HepG2 (cell line): ENCODE data around the gene TCEANC.

Experiments used
- CREM ChIP-seq, 2 experiments: sonication (generic) in 1 of 2; formaldehyde crosslinking in 1 of 2; IDR thresholded peaks; 2 replicates each; pipeline versions ENCODE4 v1.4.0 to v1.6.1; 2016 to 2020; ENCODE audit warnings: antibody characterized with exemption in 1 of 2, mild to moderate bottlenecking in 1 of 2, missing genetic modification reagents in 1 of 2
- DBP ChIP-seq: sonication (generic); formaldehyde crosslinking; IDR thresholded peaks from 2 replicates; pipeline ENCODE4 v1.4.0; 2020; ENCODE audit warnings: missing genetic modification reagents; ENCODE audit errors: not compliant biosample characterization
- ELF4 ChIP-seq: sonication (generic); formaldehyde crosslinking; IDR thresholded peaks from 2 replicates; pipeline ENCODE4 v1.5.0; 2020; ENCODE audit warnings: missing genetic modification reagents, mild to moderate bottlenecking, moderate library complexity, borderline replicate concordance
- EP300 ChIP-seq, 3 experiments: sonication (generic) in 1 of 3; formaldehyde crosslinking in 1 of 3; IDR thresholded peaks; 2 replicates each; pipeline versions ENCODE4 v1.5.1 to v1.6.1; 2011 to 2020; ENCODE audit warnings: low read depth in 2 of 3, low read length in 2 of 3, borderline replicate concordance in 1 of 3, improper control_type of control experiment in 1 of 3, mild to moderate bottlenecking in 1 of 3, missing genetic modification reagents in 1 of 3, moderate library complexity in 1 of 3
- NFYC ChIP-seq: IDR thresholded peaks from 2 replicates; pipeline ENCODE4 v1.6.1; 2016; ENCODE audit warnings: missing genetic modification reagents, missing compliant biosample characterization
- POLR2A ChIP-seq, 2 experiments: IDR thresholded peaks; 2 replicates each; pipeline ENCODE4 v1.6.1; 2011; ENCODE audit warnings: low read depth in 2 of 2, low read length in 2 of 2, mild to moderate bottlenecking in 1 of 2, moderate library complexity in 1 of 2; ENCODE audit not compliant: insufficient read depth in 1 of 2
- RAD21 ChIP-seq: fragments of 450-650 bp; formaldehyde crosslinking; IDR thresholded peaks from 2 replicates; pipeline ENCODE4 v1.5.0; 2020; ENCODE audit warnings: mild to moderate bottlenecking
- SP1 ChIP-seq, 2 experiments: fragments of 450-650 bp in 1 of 2; sonication (generic) in 1 of 2; formaldehyde crosslinking in 1 of 2; IDR thresholded peaks; 2 replicates each; pipeline versions ENCODE4 v1.4.0 to v1.6.1; 2016 to 2020; ENCODE audit warnings: missing genetic modification reagents in 1 of 2
- ZNF138 ChIP-seq: sonication (generic); formaldehyde crosslinking; IDR thresholded peaks from 2 replicates; pipeline ENCODE4 v1.5.0; 2020; ENCODE audit warnings: mild to moderate bottlenecking, low read depth, missing genetic modification reagents
- TF ChIP-seq, protein P1 (sequence below): sonication (generic); formaldehyde crosslinking; IDR thresholded peaks from 2 replicates; pipeline ENCODE4 v1.4.0; 2020; ENCODE audit warnings: missing genetic modification reagents
- TF ChIP-seq, protein P2 (sequence below): sonication (generic); formaldehyde crosslinking; IDR thresholded peaks from 2 replicates; pipeline ENCODE4 v1.9.0; 2022; ENCODE audit warnings: low read depth, missing genetic modification reagents
- TF ChIP-seq, protein P3 (sequence below): sonication (generic); formaldehyde crosslinking; IDR thresholded peaks from 2 replicates; pipeline ENCODE4 v1.5.0; 2020; ENCODE audit warnings: mild to moderate bottlenecking, missing genetic modification reagents, moderate library complexity

DNA sequence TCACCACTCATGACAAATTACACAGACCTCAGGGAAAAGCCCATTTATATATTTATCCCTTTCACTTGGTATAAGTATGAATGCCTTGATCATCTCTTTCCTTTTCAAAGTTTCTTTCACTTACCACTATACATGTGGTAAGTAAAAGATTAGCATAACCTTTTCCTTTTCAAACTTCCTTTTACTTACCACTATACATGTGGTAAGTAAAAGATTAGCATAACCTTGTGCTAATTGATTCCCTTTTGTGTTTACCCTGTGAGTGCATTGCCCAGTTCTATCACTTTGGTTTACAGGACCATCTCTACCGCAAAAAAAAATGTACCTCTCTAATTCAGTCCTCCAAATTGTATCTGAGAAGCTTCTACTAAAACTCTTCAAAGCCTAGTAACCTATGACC lies 32.7 kb upstream of the TCEANC start:
- TF ChIP-seq, protein P1, sequence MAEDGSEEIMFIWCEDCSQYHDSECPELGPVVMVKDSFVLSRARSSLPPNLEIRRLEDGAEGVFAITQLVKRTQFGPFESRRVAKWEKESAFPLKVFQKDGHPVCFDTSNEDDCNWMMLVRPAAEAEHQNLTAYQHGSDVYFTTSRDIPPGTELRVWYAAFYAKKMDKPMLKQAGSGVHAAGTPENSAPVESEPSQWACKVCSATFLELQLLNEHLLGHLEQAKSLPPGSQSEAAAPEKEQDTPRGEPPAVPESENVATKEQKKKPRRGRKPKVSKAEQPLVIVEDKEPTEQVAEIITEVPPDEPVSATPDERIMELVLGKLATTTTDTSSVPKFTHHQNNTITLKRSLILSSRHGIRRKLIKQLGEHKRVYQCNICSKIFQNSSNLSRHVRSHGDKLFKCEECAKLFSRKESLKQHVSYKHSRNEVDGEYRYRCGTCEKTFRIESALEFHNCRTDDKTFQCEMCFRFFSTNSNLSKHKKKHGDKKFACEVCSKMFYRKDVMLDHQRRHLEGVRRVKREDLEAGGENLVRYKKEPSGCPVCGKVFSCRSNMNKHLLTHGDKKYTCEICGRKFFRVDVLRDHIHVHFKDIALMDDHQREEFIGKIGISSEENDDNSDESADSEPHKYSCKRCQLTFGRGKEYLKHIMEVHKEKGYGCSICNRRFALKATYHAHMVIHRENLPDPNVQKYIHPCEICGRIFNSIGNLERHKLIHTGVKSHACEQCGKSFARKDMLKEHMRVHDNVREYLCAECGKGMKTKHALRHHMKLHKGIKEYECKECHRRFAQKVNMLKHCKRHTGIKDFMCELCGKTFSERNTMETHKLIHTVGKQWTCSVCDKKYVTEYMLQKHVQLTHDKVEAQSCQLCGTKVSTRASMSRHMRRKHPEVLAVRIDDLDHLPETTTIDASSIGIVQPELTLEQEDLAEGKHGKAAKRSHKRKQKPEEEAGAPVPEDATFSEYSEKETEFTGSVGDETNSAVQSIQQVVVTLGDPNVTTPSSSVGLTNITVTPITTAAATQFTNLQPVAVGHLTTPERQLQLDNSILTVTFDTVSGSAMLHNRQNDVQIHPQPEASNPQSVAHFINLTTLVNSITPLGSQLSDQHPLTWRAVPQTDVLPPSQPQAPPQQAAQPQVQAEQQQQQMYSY (CRISPR knock-in tag) = no peak
- TF ChIP-seq, protein P2, sequence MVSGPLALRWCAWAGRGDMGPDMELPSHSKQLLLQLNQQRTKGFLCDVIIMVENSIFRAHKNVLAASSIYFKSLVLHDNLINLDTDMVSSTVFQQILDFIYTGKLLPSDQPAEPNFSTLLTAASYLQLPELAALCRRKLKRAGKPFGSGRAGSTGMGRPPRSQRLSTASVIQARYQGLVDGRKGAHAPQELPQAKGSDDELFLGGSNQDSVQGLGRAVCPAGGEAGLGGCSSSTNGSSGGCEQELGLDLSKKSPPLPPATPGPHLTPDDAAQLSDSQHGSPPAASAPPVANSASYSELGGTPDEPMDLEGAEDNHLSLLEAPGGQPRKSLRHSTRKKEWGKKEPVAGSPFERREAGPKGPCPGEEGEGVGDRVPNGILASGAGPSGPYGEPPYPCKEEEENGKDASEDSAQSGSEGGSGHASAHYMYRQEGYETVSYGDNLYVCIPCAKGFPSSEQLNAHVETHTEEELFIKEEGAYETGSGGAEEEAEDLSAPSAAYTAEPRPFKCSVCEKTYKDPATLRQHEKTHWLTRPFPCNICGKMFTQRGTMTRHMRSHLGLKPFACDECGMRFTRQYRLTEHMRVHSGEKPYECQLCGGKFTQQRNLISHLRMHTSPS (CRISPR knock-in tag) = no peak
- TF ChIP-seq, protein P3, sequence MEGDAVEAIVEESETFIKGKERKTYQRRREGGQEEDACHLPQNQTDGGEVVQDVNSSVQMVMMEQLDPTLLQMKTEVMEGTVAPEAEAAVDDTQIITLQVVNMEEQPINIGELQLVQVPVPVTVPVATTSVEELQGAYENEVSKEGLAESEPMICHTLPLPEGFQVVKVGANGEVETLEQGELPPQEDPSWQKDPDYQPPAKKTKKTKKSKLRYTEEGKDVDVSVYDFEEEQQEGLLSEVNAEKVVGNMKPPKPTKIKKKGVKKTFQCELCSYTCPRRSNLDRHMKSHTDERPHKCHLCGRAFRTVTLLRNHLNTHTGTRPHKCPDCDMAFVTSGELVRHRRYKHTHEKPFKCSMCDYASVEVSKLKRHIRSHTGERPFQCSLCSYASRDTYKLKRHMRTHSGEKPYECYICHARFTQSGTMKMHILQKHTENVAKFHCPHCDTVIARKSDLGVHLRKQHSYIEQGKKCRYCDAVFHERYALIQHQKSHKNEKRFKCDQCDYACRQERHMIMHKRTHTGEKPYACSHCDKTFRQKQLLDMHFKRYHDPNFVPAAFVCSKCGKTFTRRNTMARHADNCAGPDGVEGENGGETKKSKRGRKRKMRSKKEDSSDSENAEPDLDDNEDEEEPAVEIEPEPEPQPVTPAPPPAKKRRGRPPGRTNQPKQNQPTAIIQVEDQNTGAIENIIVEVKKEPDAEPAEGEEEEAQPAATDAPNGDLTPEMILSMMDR (CRISPR knock-in tag) = no peak
- TF ChIP-seq NFYC (CRISPR knock-in tag) (no peak), ELF4 (CRISPR knock-in tag) (no peak), SP1 (IDR thresholded peaks at IDR 0.05) (no peak), SP1 (CRISPR knock-in tag; IDR thresholded peaks at IDR 0.05) (no peak), POLR2A (IDR thresholded peaks at IDR 0.05; ENCODE audit: insufficient read depth in 1 of 2, low read depth in 2 of 2, low read length in 2 of 2) (no peak), DBP (no peak), CREM (IDR thresholded peaks at IDR 0.05) (no peak), CREM (CRISPR knock-in tag; IDR thresholded peaks at IDR 0.05) (no peak), ZNF138 (CRISPR knock-in tag) (no peak), RAD21 (CRISPR knock-in tag) (no peak), EP300 (IDR thresholded peaks at IDR 0.05; ENCODE audit: low read depth in 2 of 2, low read length in 2 of 2) (no peak), EP300 (CRISPR knock-in tag; IDR thresholded peaks at IDR 0.05; ENCODE audit: borderline replicate concordance) (no peak)
